Activated CD4-positive, alpha-beta T cell treated with anti-CD3 and anti-CD28 coated beads for 36 hours (primary cell): ENCODE data around the gene IGF2. TPM values are rescaled to one million over a fixed set of nuclear protein-coding genes. Genes with fewer than 3 reads are reported as not detected.

ENCODE experiments used
- ATAC-seq: fragments of 200-7000 bp; cut with Tn5 transposase; one replicate; pipeline ENCODE4 v1.10.0; 2021; ENCODE audit warnings: mild to moderate bottlenecking, moderate library complexity
- CTCF ChIA-PET: fragments of 350-600 bp; sonication (Branson Sonifier 250); formaldehyde crosslinking; loops from one replicate; lab custom pipeline; 2021; ENCODE audit warnings: antibody characterized with exemption; lab: Charles Lee
- POLR2A ChIA-PET: fragments of 350-600 bp; sonication (Branson Sonifier 250); formaldehyde crosslinking; loops from one replicate; lab custom pipeline; 2021; ENCODE audit warnings: antibody characterized with exemption, inconsistent platforms; lab: Charles Lee
- DNase-seq: peaks from one replicate; pipeline ENCODE4 v3.0.0-alpha.2; 2020
- H3K27ac Mint-ChIP-seq: one replicate; pipeline ENCODE4 v1.8.0; 2021; ENCODE audit warnings: mixed read lengths
- H3K27me3 Mint-ChIP-seq: one replicate; pipeline ENCODE4 v1.8.0; 2021; ENCODE audit warnings: mixed read lengths
- H3K36me3 Mint-ChIP-seq: one replicate; pipeline ENCODE4 v1.8.0; 2021; ENCODE audit warnings: low read depth, mixed read lengths
- H3K4me1 Mint-ChIP-seq: one replicate; pipeline ENCODE4 v1.8.0; 2021; ENCODE audit warnings: mixed read lengths
- H3K4me3 Mint-ChIP-seq: one replicate; pipeline ENCODE4 v1.8.0; 2021; ENCODE audit warnings: mild to moderate bottlenecking, moderate library complexity, mixed read lengths
- H3K9me3 Mint-ChIP-seq: one replicate; pipeline ENCODE4 v1.8.0; 2021; ENCODE audit warnings: low read depth, mixed read lengths
- intact Hi-C, 2 experiments: fragments of 100-400 bp; cut with DNase I in 1 of 2; cut with micrococcal nuclease in 1 of 2; formaldehyde crosslinking; loops; one replicate each; pipeline versions ENCODE4 v1.14.2 to v1.15.1; 2022 to 2024; cut with DNase I, micrococcal nuclease
- total RNA-seq, 2 experiments: library from RNA; stranded (reverse); gene quantifications; one replicate each; pipeline ENCODE4 v1.2.3, GENCODE V29; 2021

Gene IGF2
- total RNA-seq, 2 experiments from 2014 or later = 8.6 to 9.2 TPM

DNA sequence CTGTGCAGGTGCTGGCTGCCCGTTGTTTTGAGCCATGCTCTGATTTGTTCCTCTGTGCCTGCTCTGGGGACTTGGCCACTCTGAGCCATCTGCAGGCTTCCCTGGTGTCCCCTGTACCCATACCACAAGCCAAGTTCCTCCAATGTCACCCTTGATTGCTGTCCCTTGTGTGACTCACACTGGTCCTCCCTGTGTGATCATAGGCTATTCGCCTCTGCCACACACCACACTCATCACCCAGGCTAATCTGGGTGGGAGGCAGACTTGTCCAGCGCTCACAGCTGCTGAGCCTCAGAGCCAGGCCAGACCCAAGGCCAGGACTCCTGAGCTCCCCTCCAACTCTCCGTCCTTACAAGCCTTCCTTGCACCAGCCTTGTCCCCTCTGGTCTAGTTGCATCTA, 31.7 kb downstream of the IGF2 start:
- H3K4me1 Mint-ChIP-seq = no peaks in the 10 kb centered on the region
- no peaks in the 10 kb centered on the region for H3K9me3 Mint-ChIP-seq
- CTCF ChIA-PET = no interaction called here
- H3K36me3 Mint-ChIP-seq = no peaks in the 10 kb centered on the region
- intact Hi-C loops = no loop called here
- POLR2A ChIA-PET = no interaction called here
- ATAC-seq = no peak
- H3K27me3 Mint-ChIP-seq = peaks cover 3% of the 10 kb centered on the region
- H3K4me3 Mint-ChIP-seq = no peak overlapping the region
- no peak overlapping the region for H3K27ac Mint-ChIP-seq
- DNase-seq = no peak

DNA sequence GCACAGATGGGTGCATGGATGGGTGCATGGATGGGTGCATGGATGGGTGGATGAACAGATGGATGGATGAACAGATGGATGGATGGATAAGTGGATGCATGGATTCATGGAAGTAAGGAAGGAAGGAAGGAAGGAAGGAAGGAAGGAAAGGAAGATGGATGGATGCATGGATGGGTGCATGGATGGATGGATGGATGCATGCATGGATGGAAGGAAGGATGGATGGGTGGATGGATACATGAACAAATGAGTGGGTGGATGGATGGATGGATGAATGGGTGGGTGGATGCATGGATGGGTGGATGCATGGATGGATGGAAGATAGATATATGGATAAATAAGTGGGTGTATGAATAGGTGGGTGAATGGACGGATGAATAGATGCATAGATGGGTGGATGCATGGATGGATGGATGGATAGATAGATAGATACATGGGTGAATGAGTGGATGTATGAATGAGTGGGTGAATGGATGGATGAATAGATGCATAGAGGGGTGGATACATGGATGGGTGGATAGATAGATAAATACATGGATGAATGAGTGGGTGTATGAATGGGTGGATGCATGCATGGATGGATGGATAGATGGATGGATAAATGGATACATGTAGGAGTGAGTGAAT, 32.5 kb downstream of the IGF2 start:
- DNase-seq (no peak), ATAC-seq (no peak)
- Mint-ChIP-seq H3K4me3 (no peak overlapping the region), H3K27ac (no peak overlapping the region), H3K4me1 (no peaks in the 10 kb centered on the region), H3K9me3 (no peaks in the 10 kb centered on the region), H3K27me3 (peaks cover 8% of the 10 kb centered on the region), H3K36me3 (no peaks in the 10 kb centered on the region)
- intact Hi-C loops = no loop called here
- CTCF ChIA-PET = no interaction called here
- POLR2A ChIA-PET = no interaction called here

DNA sequence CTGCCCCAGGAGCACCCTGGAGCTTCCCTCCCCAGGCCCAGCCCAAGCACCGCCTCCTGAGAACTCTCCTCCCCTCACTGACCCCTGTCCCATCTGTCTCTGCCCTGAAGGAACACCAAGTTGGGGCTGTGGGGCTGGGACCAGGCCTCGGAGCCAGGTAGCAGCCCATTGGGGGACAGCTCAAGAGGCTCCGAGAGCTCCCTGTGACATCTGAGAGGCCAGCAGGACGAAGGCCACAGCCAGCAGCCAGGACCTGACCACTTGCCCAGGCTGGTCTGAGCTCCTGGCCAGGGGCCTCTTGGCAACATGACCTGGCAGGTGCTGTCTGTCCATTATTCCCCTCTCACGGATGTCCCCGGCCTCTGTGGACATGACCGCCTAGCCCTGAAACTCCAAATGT, 33.7 kb downstream of the IGF2 start:
- H3K36me3 Mint-ChIP-seq = no peaks in the 10 kb centered on the region
- no peak overlapping the region for H3K4me3 Mint-ChIP-seq
- peaks cover 11% of the 10 kb centered on the region for H3K27me3 Mint-ChIP-seq
- intact Hi-C loops = no loop called here
- DNase-seq (no peak), ATAC-seq (no peak)
- no peak overlapping the region for H3K27ac Mint-ChIP-seq
- H3K4me1 Mint-ChIP-seq = no peaks in the 10 kb centered on the region
- no peaks in the 10 kb centered on the region for H3K9me3 Mint-ChIP-seq
- ChIA-PET POLR2A (no interaction called here), CTCF (no interaction called here)

DNA sequence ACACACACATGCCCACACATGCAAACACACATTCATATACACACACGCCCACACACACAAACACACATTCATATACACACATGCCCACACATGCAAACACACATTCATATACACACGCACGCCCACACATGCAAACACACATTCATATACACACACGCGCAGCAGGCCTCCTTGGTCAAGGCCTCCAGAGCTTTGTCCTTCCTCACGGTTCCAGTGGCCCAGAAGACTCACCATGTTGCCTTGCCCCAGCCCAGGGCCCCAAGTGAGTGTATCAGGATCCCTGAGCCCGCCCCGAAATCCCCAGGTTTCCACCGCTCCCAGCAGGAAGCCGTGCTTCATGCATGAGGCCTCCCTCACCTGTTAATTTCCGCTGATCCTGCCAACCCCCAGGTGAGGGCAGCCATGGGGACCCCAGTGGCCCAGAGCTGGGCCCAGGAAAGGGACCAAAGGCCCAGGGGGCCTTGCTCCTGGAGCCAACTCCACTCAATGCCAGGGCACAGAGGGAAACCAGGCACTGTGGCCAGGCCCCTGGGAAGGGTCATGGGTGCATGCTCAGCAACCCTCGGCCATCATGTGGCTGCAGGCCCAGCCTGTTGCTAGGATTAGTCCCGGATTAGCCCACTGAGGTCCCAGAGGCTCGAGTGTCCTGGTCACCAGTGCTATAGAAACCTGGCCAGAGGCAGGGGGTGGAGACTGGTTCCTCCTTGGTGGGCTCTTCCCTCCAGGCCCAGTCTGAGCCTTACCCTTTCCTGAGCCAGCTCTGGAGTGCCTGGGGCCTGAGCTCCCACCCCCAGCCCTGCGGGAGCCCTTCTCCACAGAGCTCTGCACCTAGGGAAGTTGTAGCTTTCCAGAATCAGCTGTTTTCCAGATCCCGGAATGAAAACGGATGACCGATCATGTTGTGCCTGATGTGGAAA, 34.4 kb downstream of the IGF2 start:
- Mint-ChIP-seq H3K27me3 (peaks cover 11% of the 10 kb centered on the region), H3K9me3 (no peaks in the 10 kb centered on the region), H3K4me3 (no peak overlapping the region), H3K4me1 (no peaks in the 10 kb centered on the region), H3K36me3 (no peaks in the 10 kb centered on the region), H3K27ac (no peak overlapping the region)
- DNase-seq = no peak
- ATAC-seq = no peak
- CTCF ChIA-PET = interaction anchor here (0.6 kb wide), 1 partner anchor 55 kb away, joined by 3 read pairs; no protein-coding TSS in a partner anchor
- intact Hi-C loops = no loop called here
- POLR2A ChIA-PET = no interaction called here

DNA sequence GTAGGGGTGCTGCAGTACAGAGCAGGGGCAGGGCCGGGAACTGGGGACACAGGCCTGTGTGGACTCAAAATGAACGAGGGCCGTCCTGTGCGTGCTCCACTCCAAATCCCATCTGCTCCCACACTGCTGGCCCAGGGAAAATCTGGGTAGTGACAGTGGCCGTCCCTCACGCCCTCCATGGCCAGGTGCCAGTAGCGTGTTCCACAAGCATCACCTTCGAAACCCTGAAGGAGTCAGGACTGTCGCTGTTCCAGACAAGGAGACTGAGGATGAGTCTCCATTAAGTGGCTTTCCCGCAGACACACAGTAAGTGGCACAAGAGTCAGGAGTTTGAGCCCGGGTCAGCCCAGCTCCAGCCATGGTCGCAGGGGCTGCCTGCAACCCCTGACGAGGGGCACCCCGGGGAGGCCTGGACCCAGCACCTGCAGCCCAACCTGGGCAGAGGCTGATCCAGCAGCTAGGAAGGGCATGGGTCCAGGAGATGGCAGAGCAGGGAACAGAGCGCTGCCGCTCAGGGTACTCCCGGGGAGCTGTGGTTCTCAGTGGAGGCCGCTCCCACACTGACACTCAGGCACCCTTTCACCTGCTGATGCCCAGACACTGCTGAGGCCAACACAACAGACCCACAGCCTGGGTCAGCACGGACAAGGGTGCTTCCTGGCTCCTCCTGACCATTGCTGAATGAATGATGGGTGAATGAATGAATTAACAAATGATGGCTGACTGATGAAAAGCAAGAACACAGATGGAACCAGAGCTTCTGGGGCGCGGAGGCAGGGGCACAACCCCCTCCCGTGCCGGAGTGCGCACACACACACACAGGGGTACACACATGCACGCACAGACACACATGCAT, 35.3 kb downstream of the IGF2 start:
- H3K9me3 Mint-ChIP-seq = no peaks in the 10 kb centered on the region
- intact Hi-C loops = no loop called here
- no peaks in the 10 kb centered on the region for H3K36me3 Mint-ChIP-seq
- H3K4me3 Mint-ChIP-seq = no peak overlapping the region
- no peak overlapping the region for H3K27ac Mint-ChIP-seq
- no peak for ATAC-seq
- no peak for DNase-seq
- H3K4me1 Mint-ChIP-seq = no peaks in the 10 kb centered on the region
- CTCF ChIA-PET = interaction anchor here (0.6 kb wide), 1 partner anchor 56 kb away, joined by 3 read pairs; no protein-coding TSS in a partner anchor
- peaks cover 11% of the 10 kb centered on the region for H3K27me3 Mint-ChIP-seq
- POLR2A ChIA-PET = no interaction called here

DNA sequence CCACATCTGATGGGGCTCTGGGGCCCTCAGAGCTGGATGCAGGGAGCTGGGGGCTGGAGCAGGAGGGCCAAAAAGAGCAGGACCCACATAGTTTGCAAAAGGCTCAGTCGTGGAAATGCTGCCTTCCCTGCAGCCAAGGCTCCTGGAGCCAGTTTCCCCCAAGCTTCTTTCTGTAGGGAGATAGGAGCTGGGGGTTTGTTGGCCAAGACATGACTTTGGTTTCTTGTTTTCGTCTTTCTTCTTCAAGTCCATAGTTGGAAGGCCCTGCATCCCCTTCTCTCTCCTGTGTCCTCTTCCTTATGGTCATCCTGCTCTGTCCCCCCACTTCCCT, 36.3 kb downstream of the IGF2 start:
- Mint-ChIP-seq H3K36me3 (no peaks in the 10 kb centered on the region), H3K27me3 (peaks cover 8% of the 10 kb centered on the region), H3K4me3 (no peak overlapping the region)

DNA sequence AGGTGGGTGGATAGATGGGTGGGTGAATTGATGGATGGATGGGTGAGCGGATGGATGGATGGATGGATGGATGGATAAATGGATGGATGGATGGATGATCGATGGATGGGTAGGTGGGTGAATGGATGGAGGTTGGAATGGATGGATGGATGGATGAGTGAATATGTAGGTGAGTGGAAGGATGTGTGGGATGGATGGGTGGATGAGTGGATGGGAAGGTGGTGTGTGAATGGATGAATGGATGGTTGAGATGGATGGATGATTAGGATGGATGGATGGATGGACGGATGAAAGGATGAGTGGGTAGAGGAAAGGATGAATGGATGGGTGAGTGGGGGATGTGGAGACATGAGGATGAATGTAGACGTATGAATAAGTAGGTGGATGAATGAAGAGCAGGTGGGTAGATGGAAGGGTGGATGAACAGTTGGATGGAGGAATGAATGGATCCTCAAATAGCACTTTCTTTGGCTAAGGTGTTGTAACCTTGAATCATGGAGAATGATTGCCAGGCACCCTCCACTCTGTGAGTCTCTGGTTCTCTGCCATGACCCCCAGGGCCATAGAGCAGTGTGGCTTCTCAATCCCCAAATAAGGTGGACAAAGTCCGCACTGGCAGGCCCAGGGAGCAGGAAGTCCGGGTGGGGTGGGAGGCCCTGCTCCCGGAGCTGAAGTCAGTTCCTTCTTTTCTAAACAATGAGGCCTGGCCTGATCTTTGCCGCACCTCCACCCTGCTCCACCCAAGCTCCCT, 36.9 kb downstream of the IGF2 start:
- Mint-ChIP-seq H3K9me3 (no peaks in the 10 kb centered on the region), H3K4me3 (no peak overlapping the region), H3K36me3 (no peaks in the 10 kb centered on the region), H3K27me3 (peaks cover 8% of the 10 kb centered on the region), H3K4me1 (no peaks in the 10 kb centered on the region), H3K27ac (no peak overlapping the region)
- intact Hi-C loops = no loop called here
- ChIA-PET POLR2A (no interaction called here), CTCF (no interaction called here)
- no peak for DNase-seq
- ATAC-seq = no peak

More for the DNA sequence above, 36.3 kb downstream of the IGF2 start:
- intact Hi-C loops = no loop called here
- Mint-ChIP-seq H3K27ac (no peak overlapping the region), H3K9me3 (no peaks in the 10 kb centered on the region), H3K4me1 (no peaks in the 10 kb centered on the region)
- ChIA-PET CTCF (no interaction called here), POLR2A (no interaction called here)
- ATAC-seq (no peak), DNase-seq (no peak)

DNA sequence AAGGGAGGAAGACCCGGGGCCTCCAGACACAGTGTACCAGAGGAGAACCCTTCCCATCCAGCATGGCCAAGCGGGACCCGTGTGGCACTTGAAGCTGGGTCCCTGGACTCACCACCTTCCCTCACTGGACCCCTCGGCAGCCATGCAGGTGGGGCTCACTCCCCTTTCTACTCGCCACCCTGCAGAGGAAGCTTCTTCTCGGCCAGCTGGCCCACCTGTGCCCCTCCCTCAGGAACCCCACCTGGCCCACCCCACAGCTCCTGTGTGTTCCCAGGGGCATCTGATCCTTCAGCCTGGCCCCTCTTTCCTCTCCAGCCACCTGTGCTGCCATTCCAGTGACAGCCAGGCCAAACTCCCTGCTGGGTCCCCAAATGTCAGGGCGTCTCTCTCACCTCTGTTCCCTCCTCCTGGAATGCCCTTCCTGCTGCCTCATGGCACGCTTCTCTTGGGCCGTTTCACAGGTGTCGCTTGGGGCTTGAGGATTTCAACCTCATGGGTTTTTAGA, 38.0 kb downstream of the IGF2 start:
- DNase-seq (no peak), ATAC-seq (no peak)
- Mint-ChIP-seq H3K4me3 (no peak overlapping the region), H3K4me1 (no peaks in the 10 kb centered on the region), H3K27me3 (peaks cover 8% of the 10 kb centered on the region), H3K9me3 (no peaks in the 10 kb centered on the region), H3K27ac (no peak overlapping the region), H3K36me3 (no peaks in the 10 kb centered on the region)
- CTCF ChIA-PET = no interaction called here
- POLR2A ChIA-PET = interaction anchor here (0.6 kb wide), 1 partner anchor 24 kb away, joined by 6 read pairs; no protein-coding TSS in a partner anchor
- intact Hi-C loops = no loop called here

DNA sequence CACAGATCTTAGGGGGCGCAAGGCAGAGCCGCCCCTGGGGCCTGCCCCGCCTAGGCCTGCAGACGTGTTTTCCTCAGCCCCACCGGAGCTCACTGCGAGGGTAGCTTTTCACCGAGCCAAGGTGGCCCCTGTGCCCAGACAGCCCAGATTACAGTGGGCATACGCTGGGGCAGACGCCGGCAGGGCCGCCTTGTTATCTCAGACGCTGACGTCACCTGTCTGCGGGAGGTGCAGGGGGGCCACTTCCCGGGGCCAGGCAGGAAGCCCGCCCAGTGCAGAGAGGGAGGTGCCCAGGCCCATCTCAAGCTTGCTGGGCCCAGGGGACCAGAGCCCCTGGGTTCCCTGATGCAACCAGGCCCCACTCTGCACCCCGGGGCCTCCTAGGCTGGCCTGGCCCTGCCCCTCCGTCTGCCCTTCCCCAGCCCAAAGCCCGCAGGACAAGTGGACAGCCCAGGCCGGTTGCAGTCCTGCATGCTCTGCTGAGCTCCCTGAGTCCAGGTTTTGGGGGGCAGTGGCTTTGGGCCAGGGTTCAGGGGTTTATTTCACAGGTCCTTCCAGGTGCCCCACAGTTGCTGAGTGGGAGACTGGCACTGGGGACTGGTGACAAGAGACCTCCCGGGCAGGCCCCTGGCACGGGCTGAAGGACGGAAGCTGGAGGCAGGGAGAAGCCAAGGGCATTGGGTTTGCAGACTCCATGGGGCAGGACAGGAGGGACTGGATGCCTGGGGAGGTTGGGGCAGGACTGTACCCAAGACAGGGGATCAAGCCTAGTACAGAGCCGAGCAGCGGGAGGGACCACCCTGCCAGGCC, 38.6 kb downstream of the IGF2 start:
- DNase-seq (no peak), ATAC-seq (no peak)
- intact Hi-C loops = no loop called here
- Mint-ChIP-seq H3K4me3 (no peak overlapping the region), H3K9me3 (no peaks in the 10 kb centered on the region), H3K36me3 (no peaks in the 10 kb centered on the region), H3K27ac (no peak overlapping the region), H3K27me3 (peaks cover 8% of the 10 kb centered on the region), H3K4me1 (no peaks in the 10 kb centered on the region)
- ChIA-PET POLR2A (interaction anchor here (0.6 kb wide), 1 partner anchor 24 kb away, joined by 6 read pairs; no protein-coding TSS in a partner anchor), CTCF (no interaction called here)

DNA sequence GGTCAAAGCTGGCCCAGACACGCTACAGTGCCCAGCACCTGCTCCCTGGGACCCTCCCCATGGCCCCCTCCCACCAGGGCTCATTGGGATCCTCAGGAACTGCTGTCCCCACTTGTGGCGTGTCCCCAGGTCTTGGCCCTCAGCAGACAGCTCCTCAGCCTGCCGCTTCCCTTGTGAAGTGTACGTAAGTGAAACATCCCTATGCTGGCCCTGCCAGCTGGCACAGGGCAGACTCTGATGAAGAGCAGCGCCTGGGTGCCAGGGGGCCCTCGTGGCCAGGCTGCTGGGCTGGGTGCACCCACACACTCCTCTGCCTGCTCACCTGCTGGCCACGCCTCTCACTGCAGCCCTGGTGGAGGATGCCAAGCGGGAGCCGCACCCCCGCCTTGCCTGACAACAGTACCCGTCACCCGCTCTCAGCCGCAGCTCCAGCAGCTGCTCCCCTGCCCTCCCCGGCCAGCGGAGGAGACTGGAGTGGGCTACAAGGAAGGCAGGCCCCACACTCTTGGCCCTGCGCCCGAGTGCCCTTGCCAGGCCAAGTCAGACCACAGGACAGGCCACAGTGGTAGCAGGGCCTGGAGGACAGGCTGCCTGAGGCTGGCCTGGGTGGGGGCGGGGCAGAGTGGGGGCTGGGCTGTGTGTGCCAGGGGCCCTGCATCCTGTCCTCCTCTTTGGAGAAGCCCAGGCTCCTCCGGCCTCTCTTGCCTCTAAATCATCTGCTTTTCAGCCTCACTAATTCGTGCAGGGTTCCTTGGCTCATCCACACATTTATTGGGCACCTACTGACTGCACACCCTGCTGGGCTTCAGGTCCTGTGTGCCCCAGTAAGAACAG, 39.5 kb downstream of the IGF2 start:
- intact Hi-C loops = no loop called here
- DNase-seq (no peak), ATAC-seq (no peak)
- H3K4me1 Mint-ChIP-seq = no peaks in the 10 kb centered on the region
- H3K27ac Mint-ChIP-seq = no peak overlapping the region
- no peak overlapping the region for H3K4me3 Mint-ChIP-seq
- peaks cover 8% of the 10 kb centered on the region for H3K27me3 Mint-ChIP-seq
- H3K36me3 Mint-ChIP-seq = no peaks in the 10 kb centered on the region
- ChIA-PET CTCF (interaction anchor here (0.5 kb wide), 1 partner anchor 67 kb away, joined by 3 read pairs; no protein-coding TSS in a partner anchor), POLR2A (no interaction called here)
- H3K9me3 Mint-ChIP-seq = no peaks in the 10 kb centered on the region
